H1 (cell line): ENCODE measurements around the gene HTR3D. TPM values are rescaled to one million over a fixed set of nuclear protein-coding genes. Genes with fewer than 3 reads are reported as not detected.

Experiments used
- CTCF ChIA-PET: fragments of 300-600 bp; sonication (Branson Sonifier 250); formaldehyde crosslinking; loops from one replicate; lab custom pipeline; 2021; ENCODE audit not compliant: partially characterized antibody; lab: Charles Lee
- POLR2A ChIA-PET: fragments of 300-600 bp; sonication (Branson Sonifier 250); formaldehyde crosslinking; loops from one replicate; lab custom pipeline; 2021; ENCODE audit warnings: inconsistent platforms; ENCODE audit not compliant: partially characterized antibody; lab: Charles Lee
- DNase-seq, 2 experiments: peaks; one replicate each; pipeline versions ENCODE4 v3.0.0 to v3.0.0-alpha.2; 2010 to 2022; ENCODE audit warnings: low spot score in 2 of 2, low read depth in 1 of 2, mixed read lengths in 1 of 2
- FAIRE-seq: peaks from 2 replicates; lab custom pipeline; 2011; peaks lifted over from hg19 to GRCh38; lab: Jason Lieb, UNC
- H2AFZ ChIP-seq: 2 replicates; pipeline ENCODE4 v1.8.1; 2012; ENCODE audit warnings: low read length, inconsistent platforms
- H2AK5ac ChIP-seq: 2 replicates; pipeline ENCODE4 v1.6.1; 2013; ENCODE audit warnings: low read depth, low read length
- H2BK120ac ChIP-seq: replicated peaks from 2 replicates; pipeline ENCODE3; 2013; ENCODE audit warnings: low read depth, low read length, inconsistent platforms
- H2BK12ac ChIP-seq: 2 replicates; pipeline ENCODE4 v1.6.1; 2013; ENCODE audit warnings: low read depth, low read length
- H2BK15ac ChIP-seq: 2 replicates; pipeline ENCODE4 v1.6.1; 2013; ENCODE audit warnings: low read length
- H2BK20ac ChIP-seq: 2 replicates; pipeline ENCODE4 v1.6.1; 2013; ENCODE audit warnings: low read length
- H2BK5ac ChIP-seq: 2 replicates; pipeline ENCODE4 v1.6.1; 2013; ENCODE audit warnings: low read depth, low read length
- H3K14ac ChIP-seq: 2 replicates; pipeline ENCODE4 v1.6.1; 2013; ENCODE audit warnings: inconsistent platforms; ENCODE audit not compliant: insufficient read length
- H3K18ac ChIP-seq: 2 replicates; pipeline ENCODE4 v1.6.1; 2013; ENCODE audit warnings: low read length; ENCODE audit errors: extremely low read depth
- H3K23ac ChIP-seq: 2 replicates; pipeline ENCODE4 v1.6.1; 2013; ENCODE audit warnings: inconsistent platforms; ENCODE audit not compliant: insufficient read length
- H3K23me2 ChIP-seq: 2 replicates; pipeline ENCODE4 v1.6.1; 2013; ENCODE audit warnings: low read depth, low read length
- H3K27ac ChIP-seq: 2 replicates; pipeline ENCODE4 v1.6.1; 2011; ENCODE audit warnings: low read depth, low read length, inconsistent platforms
- H3K27me3 ChIP-seq, 4 experiments: replicated peaks in 1 of 4; 1 replicate in 1 of 4; 2 replicates in 3 of 4; pipeline versions ENCODE4 v1.6.1 to v1.8.1; 2011 to 2013; ENCODE audit warnings: low read length in 3 of 4, mild to moderate bottlenecking in 3 of 4, inconsistent platforms in 2 of 4, mixed read lengths in 2 of 4, moderate library complexity in 1 of 4; ENCODE audit not compliant: control insufficient read depth in 3 of 4, insufficient read depth in 3 of 4; ENCODE audit errors: extremely low read depth in 1 of 4
- H3K36me3 ChIP-seq, 4 experiments: 2 replicates each; pipeline versions ENCODE4 v1.6.1 to v1.8.1; 2011 to 2013; ENCODE audit warnings: mild to moderate bottlenecking in 4 of 4, low read length in 3 of 4, moderate library complexity in 2 of 4, control low read depth in 1 of 4, inconsistent platforms in 1 of 4; ENCODE audit not compliant: insufficient read depth in 4 of 4, control insufficient read depth in 2 of 4
- H3K4ac ChIP-seq: replicated peaks from 2 replicates; pipeline ENCODE3; 2013; ENCODE audit warnings: low read length, low read depth, mixed read lengths, inconsistent platforms; ENCODE audit not compliant: insufficient read length
- H3K4me1 ChIP-seq, 4 experiments: replicated peaks in 1 of 4; 1 replicate in 1 of 4; 2 replicates in 3 of 4; pipeline versions ENCODE4 v1.6.1 to v1.8.1; 2011 to 2013; ENCODE audit warnings: low read length in 3 of 4, inconsistent platforms in 2 of 4, mixed read lengths in 1 of 4; ENCODE audit not compliant: insufficient read depth in 4 of 4, control insufficient read depth in 3 of 4
- H3K4me2 ChIP-seq, 2 experiments: 2 replicates each; pipeline versions ENCODE4 v1.6.1 to v1.8.1; 2011 to 2013; ENCODE audit warnings: low read depth in 2 of 2, low read length in 2 of 2, control low read depth in 1 of 2, inconsistent platforms in 1 of 2, mild to moderate bottlenecking in 1 of 2; ENCODE audit not compliant: insufficient read depth in 1 of 2
- H3K4me3 ChIP-seq, 4 experiments: fragments of 200-600, 300-600 bp in 1 of 4; sonication (generic), shearing (Covaris generic), sonication (Bioruptor Twin) in 1 of 4; 2 replicates each; pipeline versions ENCODE4 v1.5.1 to v1.8.1; 2011 to 2016; ENCODE audit warnings: low read length in 4 of 4, low read depth in 3 of 4, control low read depth in 2 of 4, inconsistent platforms in 2 of 4, mild to moderate bottlenecking in 2 of 4, mixed read lengths in 1 of 4, moderate library complexity in 1 of 4; ENCODE audit not compliant: insufficient read depth in 2 of 4; ENCODE audit errors: extremely low read depth in 1 of 4
- H3K56ac ChIP-seq: replicated peaks from 2 replicates; pipeline ENCODE3; 2013; ENCODE audit warnings: low read depth, mild to moderate bottlenecking, mixed read lengths, low read length, inconsistent platforms; ENCODE audit not compliant: insufficient read length
- H3K79me1 ChIP-seq: 2 replicates; pipeline ENCODE4 v1.6.1; 2013; ENCODE audit warnings: low read depth, low read length, control low read depth
- H3K79me2 ChIP-seq, 2 experiments: 2 replicates each; pipeline versions ENCODE4 v1.6.1 to v1.8.1; 2012 to 2013; ENCODE audit warnings: low read length in 2 of 2, mild to moderate bottlenecking in 2 of 2, inconsistent platforms in 1 of 2; ENCODE audit not compliant: insufficient read depth in 2 of 2, control insufficient read depth in 1 of 2
- H3K9ac ChIP-seq, 4 experiments: replicated peaks in 1 of 4; 1 replicate in 1 of 4; 2 replicates in 3 of 4; pipeline versions ENCODE4 v1.6.1 to v1.8.1; 2011 to 2013; ENCODE audit warnings: low read depth in 3 of 4, low read length in 3 of 4, control low read depth in 2 of 4, mild to moderate bottlenecking in 2 of 4, moderate library complexity in 2 of 4, inconsistent platforms in 1 of 4; ENCODE audit errors: extremely low read depth in 1 of 4
- H3K9me3 ChIP-seq, 2 experiments: 2 replicates each; pipeline versions ENCODE4 v1.6.1 to v1.8.1; 2012 to 2013; ENCODE audit warnings: mild to moderate bottlenecking in 2 of 2, moderate library complexity in 2 of 2, control low read depth in 1 of 2, inconsistent platforms in 1 of 2, low read depth in 1 of 2, low read length in 1 of 2, mixed read lengths in 1 of 2; ENCODE audit not compliant: insufficient read depth in 2 of 2
- H4K20me1 ChIP-seq, 2 experiments: replicated peaks in 1 of 2; 2 replicates each; pipeline versions ENCODE3 to v1.8.1; 2011 to 2013; ENCODE audit warnings: inconsistent platforms in 2 of 2, low read length in 2 of 2, mild to moderate bottlenecking in 1 of 2; ENCODE audit not compliant: insufficient read depth in 2 of 2, control insufficient read depth in 1 of 2
- H4K5ac ChIP-seq: 2 replicates; pipeline ENCODE4 v1.6.1; 2013; ENCODE audit warnings: low read length, low read depth, mixed read lengths, inconsistent platforms; ENCODE audit not compliant: insufficient read length
- H4K8ac ChIP-seq: 2 replicates; pipeline ENCODE4 v1.8.0; 2013; ENCODE audit warnings: mild to moderate bottlenecking, moderate library complexity, low read length, inconsistent platforms; ENCODE audit not compliant: insufficient read depth; ENCODE audit errors: extremely low read depth
- H4K91ac ChIP-seq: replicated peaks from 2 replicates; pipeline ENCODE3; 2013; ENCODE audit warnings: low read length, mixed read lengths, inconsistent platforms; ENCODE audit not compliant: insufficient read length
- BCL11A ChIP-seq, 2 experiments: IDR thresholded peaks; one replicate each; pipeline ENCODE4 v1.6.1; 2011; ENCODE audit warnings: low read depth in 2 of 2, low read length in 2 of 2, mild to moderate bottlenecking in 2 of 2
- CBX5 ChIP-seq: fragments of 300-800, 300-1000 bp; sonication (generic); IDR thresholded peaks from 2 replicates; pipeline ENCODE4 v1.7.1; 2016; ENCODE audit warnings: antibody characterized with exemption, low read length, low read depth
- GABPA ChIP-seq: IDR thresholded peaks from 2 replicates; pipeline ENCODE4 v1.6.1; 2011; ENCODE audit warnings: mild to moderate bottlenecking, low read length, moderate library complexity, borderline replicate concordance; ENCODE audit not compliant: insufficient read depth
- JUND ChIP-seq: IDR thresholded peaks from 2 replicates; pipeline ENCODE4 v1.6.1; 2011; ENCODE audit warnings: mild to moderate bottlenecking, improper control_type of control experiment, low read length
- KDM1A ChIP-seq: fragments of 200-600, 300-600 bp; sonication (generic); IDR thresholded peaks from 2 replicates; pipeline ENCODE4 v1.7.1; 2016; ENCODE audit warnings: mild to moderate bottlenecking, low read length, borderline replicate concordance
- SIN3A ChIP-seq, 2 experiments: IDR thresholded peaks in 1 of 2; conservative IDR thresholded peaks in 1 of 2; 2 replicates each; pipeline ENCODE4 v1.6.1; 2011 to 2012; ENCODE audit warnings: low read length in 2 of 2, improper control_type of control experiment in 1 of 2, low read depth in 1 of 2, mild to moderate bottlenecking in 1 of 2
- SIRT6 ChIP-seq: IDR thresholded peaks from one replicate; pipeline ENCODE4 v1.7.1; 2012; ENCODE audit warnings: low read length, inconsistent platforms
- SP2 ChIP-seq: IDR thresholded peaks from 2 replicates; pipeline ENCODE4 v1.6.1; 2012; ENCODE audit warnings: mild to moderate bottlenecking, low read length, inconsistent platforms
- SP4 ChIP-seq: IDR thresholded peaks from 2 replicates; pipeline ENCODE4 v1.6.1; 2012; ENCODE audit warnings: low read length, inconsistent platforms
- TAF7 ChIP-seq: optimal IDR thresholded peaks from 2 replicates; pipeline ENCODE3; 2011; ENCODE audit warnings: low read depth, mild to moderate bottlenecking, inconsistent platforms, low read length, moderate library complexity, borderline replicate concordance
- WGBS, 2 experiments: shearing (Covaris generic) in 1 of 2; methylation state at CpG; one replicate each; pipeline versions ENCODE4 v1.1.6 to v1.1.7; 2013 to 2015; ENCODE audit warnings: low lambda C conversion rate in 2 of 2, mixed read lengths in 2 of 2, inconsistent platforms in 1 of 2, low coverage in 1 of 2, missing lambda C conversion rate in 1 of 2; ENCODE audit not compliant: insufficient replicate concordance in 2 of 2, insufficient coverage in 1 of 2, insufficient read length in 1 of 2; ENCODE audit errors: extremely low coverage in 1 of 2, missing lambda C conversion rate in 1 of 2; 5-methylcytosine and 5-hydroxymethylcytosine counted together
- polyA plus RNA-seq, 7 experiments: library from polyadenylated mRNA; depleted of rRNA in 3 of 7; stranded (reverse) in 5 of 7; unstranded in 2 of 7; fragments of >200 nt in 5 of 7; fragments of 200-250 nt in 2 of 7; gene quantifications; 1 replicate in 5 of 7; 2 replicates in 1 of 7; 4 replicates in 1 of 7; pipeline versions ENCODE4 v1.2.1 to v1.2.3, GENCODE V29; 2011 to 2013; ENCODE audit warnings: missing spikeins in 2 of 7, mixed read lengths in 2 of 7
- total RNA-seq: library from RNA; stranded (reverse); fragmentation: NEBNext Ultra II Directional; extraction: Animal tissue kit (Norgen Biotek cat#: 25700); gene quantifications from 2 replicates; pipeline ENCODE4 v1.2.1, GENCODE V29; 2021
- TF ChIP-seq, protein P1 (sequence below): IDR thresholded peaks from 2 replicates; pipeline ENCODE4 v1.6.1; 2012; ENCODE audit warnings: inconsistent platforms
- TF ChIP-seq, protein P2 (sequence below), 3 experiments: IDR thresholded peaks; 1 replicate in 2 of 3; 2 replicates in 1 of 3; pipeline versions ENCODE4 v1.5.1 to v1.6.1; 2011; ENCODE audit warnings: low read length in 3 of 3, mild to moderate bottlenecking in 3 of 3, inconsistent platforms in 2 of 3, low read depth in 1 of 3, moderate library complexity in 1 of 3; ENCODE audit not compliant: insufficient read depth in 1 of 3; ENCODE audit errors: control extremely low read depth in 1 of 3

HTR3D gene
- total and polyA plus RNA-seq, 2 of the 8 experiments (the other 6 are each of a cell fraction or from before 2014, with no cell fraction given), result not detected

DNA sequence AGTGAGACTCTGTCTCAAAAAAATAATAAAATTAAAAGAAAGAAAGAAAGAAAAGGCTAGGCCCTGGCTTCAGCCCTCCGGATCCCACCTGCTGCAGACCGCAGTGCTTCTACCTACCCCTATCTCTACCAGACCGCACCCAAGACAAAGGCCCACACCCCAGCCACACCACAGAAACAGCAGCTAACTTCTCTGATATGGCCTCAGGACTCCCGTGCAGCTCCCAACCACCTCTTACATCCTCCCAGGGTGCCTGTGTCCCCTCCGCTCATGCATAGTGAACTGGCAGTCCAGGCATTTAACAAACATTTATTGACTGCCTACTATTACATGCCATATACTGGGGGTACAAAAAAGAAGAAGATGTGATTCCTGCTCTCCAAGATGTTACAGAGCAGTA, 14.5 kb downstream of the HTR3D start:
- Histone ChIP-seq H3K56ac (no peak overlapping the region), H3K9me3 (no peaks in the 10 kb centered on the region), H3K79me2 (no peaks in the 10 kb centered on the region), H4K5ac (no peak overlapping the region), H2BK120ac (no peak overlapping the region), H2AFZ (peak overlapping the region; percentile 51; the same call in 1 of the 2 replicates), H2BK5ac (no peak overlapping the region), H3K27me3 (no peaks in the 10 kb centered on the region), H2AK5ac (no peak overlapping the region), H3K27ac (no peak overlapping the region), H2BK20ac (no peak overlapping the region), H2BK12ac (no peak overlapping the region), H3K4me1 (no peaks in the 10 kb centered on the region), H4K20me1 (no peaks in the 10 kb centered on the region), H3K18ac (no peak overlapping the region), H4K91ac (no peak overlapping the region), H3K79me1 (no peaks in the 10 kb centered on the region), H3K14ac (no peak overlapping the region), H3K4ac (no peak overlapping the region), H3K4me2 (no peak overlapping the region), H3K4me3 (no peak overlapping the region), H3K23ac (no peak overlapping the region), H2BK15ac (no peak overlapping the region), H3K23me2 (no peaks in the 10 kb centered on the region), H4K8ac (no peak overlapping the region), H3K9ac (no peak overlapping the region), H3K36me3 (no peaks in the 10 kb centered on the region)
- DNase-seq, result no peak
- ChIA-PET POLR2A (no interaction called here), CTCF (interaction anchor here (0.6 to 0.7 kb wide), 2 partner anchors 21 to 66 kb away, joined by 3 read pairs; no protein-coding TSS in a partner anchor)
- no peak for FAIRE-seq
- 97% methylated on average over 5 of the region's 5 CpGs; no CpG with 5 or more reads in 1 of the 2 experiments for WGBS, 2 experiments
- TF ChIP-seq BCL11A (IDR thresholded peaks at IDR 0.05; ENCODE audit: low read depth in 2 of 2, low read length in 2 of 2), result no peak
- no peak for TF ChIP-seq SIN3A (conservative IDR thresholded peaks at IDR 0.05 in 1 of 2, IDR thresholded peaks at IDR 0.05 in 1 of 2; ENCODE audit: low read depth in 1 of 2, low read length in 2 of 2)
- no peak for TF ChIP-seq SP4
- no peak for TF ChIP-seq JUND
- TF ChIP-seq SIRT6, result no peak
- TF ChIP-seq, protein P1, sequence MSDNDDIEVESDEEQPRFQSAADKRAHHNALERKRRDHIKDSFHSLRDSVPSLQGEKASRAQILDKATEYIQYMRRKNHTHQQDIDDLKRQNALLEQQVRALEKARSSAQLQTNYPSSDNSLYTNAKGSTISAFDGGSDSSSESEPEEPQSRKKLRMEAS, result no peak
- TF ChIP-seq TAF7, result no peak
- no peak for TF ChIP-seq GABPA
- TF ChIP-seq, protein P2, sequence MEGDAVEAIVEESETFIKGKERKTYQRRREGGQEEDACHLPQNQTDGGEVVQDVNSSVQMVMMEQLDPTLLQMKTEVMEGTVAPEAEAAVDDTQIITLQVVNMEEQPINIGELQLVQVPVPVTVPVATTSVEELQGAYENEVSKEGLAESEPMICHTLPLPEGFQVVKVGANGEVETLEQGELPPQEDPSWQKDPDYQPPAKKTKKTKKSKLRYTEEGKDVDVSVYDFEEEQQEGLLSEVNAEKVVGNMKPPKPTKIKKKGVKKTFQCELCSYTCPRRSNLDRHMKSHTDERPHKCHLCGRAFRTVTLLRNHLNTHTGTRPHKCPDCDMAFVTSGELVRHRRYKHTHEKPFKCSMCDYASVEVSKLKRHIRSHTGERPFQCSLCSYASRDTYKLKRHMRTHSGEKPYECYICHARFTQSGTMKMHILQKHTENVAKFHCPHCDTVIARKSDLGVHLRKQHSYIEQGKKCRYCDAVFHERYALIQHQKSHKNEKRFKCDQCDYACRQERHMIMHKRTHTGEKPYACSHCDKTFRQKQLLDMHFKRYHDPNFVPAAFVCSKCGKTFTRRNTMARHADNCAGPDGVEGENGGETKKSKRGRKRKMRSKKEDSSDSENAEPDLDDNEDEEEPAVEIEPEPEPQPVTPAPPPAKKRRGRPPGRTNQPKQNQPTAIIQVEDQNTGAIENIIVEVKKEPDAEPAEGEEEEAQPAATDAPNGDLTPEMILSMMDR (IDR thresholded peaks at IDR 0.05; ENCODE audit: control extremely low read depth in 1 of 3, insufficient read depth in 1 of 3, low read depth in 1 of 3, low read length in 3 of 3), result no peak
- no peak for TF ChIP-seq SP2
- no peak for TF ChIP-seq CBX5
- no peak for TF ChIP-seq KDM1A
